A673 (cell line): Measurements from ENCODE around the gene MAL.

Experiments
- CTCF ChIP-seq: fragments of 300-800, 200-600 bp; sonication (generic); conservative IDR thresholded peaks from 2 replicates; pipeline ENCODE4 v1.5.1; 2017; ENCODE audit warnings: low read depth, mild to moderate bottlenecking, antibody characterized with exemption, low read length, moderate library complexity, mixed read lengths
- EZH2 ChIP-seq: fragments of 200-600 bp; sonication (generic); IDR thresholded peaks from 2 replicates; pipeline ENCODE4 v1.6.1; 2017; ENCODE audit warnings: borderline replicate concordance, low read depth, mild to moderate bottlenecking, mixed read lengths, antibody characterized with exemption, low read length; ENCODE audit not compliant: poor library complexity, severe bottlenecking

- no peak for TF ChIP-seq EZH2
- no peak for TF ChIP-seq CTCF
These were observed 23.0 kb upstream of the MAL start for GRCh38 chr2:95002498-95002897.
